GM23248 (cell line): ENCODE data around the gene SELENOM.

Experiments
- EZH2 ChIP-seq: fragments of 200-600 bp; sonication (generic); IDR thresholded peaks from 2 replicates; pipeline ENCODE4 v1.6.1; 2018; ENCODE audit warnings: antibody characterized with exemption, mild to moderate bottlenecking; ENCODE audit not compliant: insufficient read depth, poor library complexity, severe bottlenecking
- EZH2phosphoT487 ChIP-seq: fragments of 200-600 bp; sonication (generic); IDR thresholded peaks from 2 replicates; pipeline ENCODE4 v1.6.1; 2018; ENCODE audit warnings: antibody characterized with exemption, moderate library complexity, mild to moderate bottlenecking, low read depth; ENCODE audit not compliant: insufficient read depth

DNA sequence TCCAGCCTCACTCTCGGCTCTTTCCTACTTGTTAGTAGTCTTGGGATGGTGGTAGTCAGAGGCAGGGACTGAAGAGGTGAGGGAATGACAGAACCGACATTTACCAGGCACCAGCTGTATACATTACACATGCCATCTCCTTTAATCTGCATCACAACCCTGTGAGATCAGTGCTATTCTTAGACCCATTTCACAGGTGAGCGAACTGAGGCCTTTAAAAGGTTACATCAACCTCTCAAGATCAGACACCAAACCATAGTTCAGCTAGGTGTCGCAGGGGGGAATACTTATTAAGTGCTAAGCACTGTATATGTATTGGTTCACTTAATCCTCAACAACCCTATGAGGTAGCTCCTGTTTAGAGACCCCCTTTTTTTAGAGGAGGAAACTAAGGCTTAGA lies 27.3 kb upstream of the SELENOM start:
- TF ChIP-seq EZH2 (no peak), EZH2phosphoT487 (no peak)
